GM12891 (cell line): ENCODE data around the gene CFL2.

Experiments
- PAX5 ChIP-seq: IDR thresholded peaks from 2 replicates; pipeline ENCODE4 v1.6.1; 2011; ENCODE audit warnings: low read length, moderate library complexity, mild to moderate bottlenecking; ENCODE audit not compliant: insufficient read depth, severe bottlenecking
- POLR2A ChIP-seq: IDR thresholded peaks from 2 replicates; pipeline ENCODE4 v1.6.1; 2011; ENCODE audit warnings: low read depth, low read length, control low read depth
- POLR2AphosphoS5 ChIP-seq: IDR thresholded peaks from 2 replicates; pipeline ENCODE4 v1.6.1; 2011; ENCODE audit warnings: low read depth, low read length, control low read depth
- POU2F2 ChIP-seq: IDR thresholded peaks from 2 replicates; pipeline ENCODE4 v1.6.1; 2011; ENCODE audit warnings: low read depth, mild to moderate bottlenecking, control low read depth, low read length, moderate library complexity
- TAF1 ChIP-seq: IDR thresholded peaks from 2 replicates; pipeline ENCODE4 v1.6.1; 2011; ENCODE audit warnings: low read depth, low read length, control low read depth

DNA sequence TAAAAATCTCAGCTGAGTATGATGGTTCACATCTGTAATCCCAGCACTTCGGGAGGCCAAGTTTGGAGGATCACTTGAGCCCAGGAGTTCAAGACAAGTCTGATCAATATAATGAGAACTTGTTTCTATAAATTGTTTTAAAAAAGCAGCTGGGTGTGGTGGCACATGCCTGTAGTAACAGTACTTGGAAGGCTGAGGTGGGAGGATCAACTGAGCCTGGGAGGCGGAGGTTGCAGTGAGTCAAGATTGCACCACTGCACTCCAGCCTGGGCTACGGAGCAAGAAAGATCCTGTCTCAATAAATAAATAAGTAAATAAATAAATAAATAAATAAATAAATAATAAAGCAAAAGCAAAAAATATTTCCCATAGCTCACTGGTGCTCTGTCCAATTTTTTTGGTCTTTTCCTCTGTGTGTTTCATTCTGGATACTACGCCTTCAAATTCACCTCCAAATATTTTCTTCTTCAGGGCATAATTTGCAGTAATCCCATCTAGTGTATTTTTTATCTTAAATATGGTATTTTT is 51.8 kb downstream of the CFL2 start:
- TF ChIP-seq POLR2AphosphoS5 = no peak
- TF ChIP-seq TAF1 = no peak
- TF ChIP-seq POLR2A = no peak
- no peak for TF ChIP-seq PAX5
- TF ChIP-seq POU2F2 = no peak
